ENCODE measurements around the gene TLX3. TPM values are rescaled to one million over a fixed set of nuclear protein-coding genes. Genes with fewer than 3 reads are reported as not detected.

Gene TLX3
- total RNA-seq = not detected in 2 replicates

DNA sequence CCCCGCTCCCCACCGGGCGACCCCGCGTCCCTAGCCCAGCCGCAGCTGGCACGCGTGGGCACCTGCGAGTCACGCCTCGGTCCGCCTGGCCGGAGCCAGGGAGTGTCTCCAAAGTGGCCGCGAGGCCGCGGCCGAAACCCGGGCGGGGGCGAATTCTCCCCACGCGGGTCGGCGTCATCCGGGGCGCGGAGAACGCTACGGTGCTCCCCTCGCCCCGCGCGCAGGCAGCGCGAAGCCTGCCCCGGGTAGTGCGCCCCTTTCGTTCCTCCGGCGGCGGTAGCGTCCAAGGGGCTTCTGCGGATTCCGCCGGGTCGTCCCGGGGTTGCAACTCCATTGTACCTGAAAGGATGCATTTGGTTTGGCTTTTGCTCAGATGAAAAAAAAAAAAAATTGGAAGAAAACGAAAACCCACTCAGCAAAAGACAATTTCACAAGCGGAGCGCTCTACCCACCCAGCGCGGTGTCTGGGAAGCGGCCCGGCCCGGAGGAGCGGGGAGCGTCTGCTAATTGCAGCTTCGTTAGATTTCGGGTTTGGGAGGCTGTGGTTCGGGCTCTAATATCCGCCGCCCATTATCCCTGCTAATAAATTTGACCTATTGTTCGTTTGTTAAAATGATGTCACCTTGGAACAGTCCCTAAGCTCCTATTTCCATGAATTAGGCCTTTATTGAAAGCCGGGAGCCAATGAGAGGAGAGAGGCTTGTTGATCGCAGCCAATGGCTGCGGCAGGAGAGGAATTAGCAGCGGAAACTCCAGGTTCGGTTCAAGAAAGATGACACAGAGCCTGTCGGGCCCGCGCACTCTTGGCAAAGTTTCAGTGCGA lies at the start of gene TLX3:
TSS of gene TLX3 (plus strand) at position 796 of the 823 bp plus-strand sequence. CDS start 118 bp downstream, outside the sequence.

Other genes starting within 250 kb of the TLX3 start
- 1,214 and 1,530 TPM in 2 replicates for gene NPM1, start 78.6 kb downstream of the TLX3 start, total RNA-seq
- gene FGF18, start 110.4 kb downstream of the TLX3 start, total RNA-seq = under 0.01 and 0.17 TPM in 2 replicates

Measured in bronchial smooth muscle cell (primary cell).